ENCODE measurements around the gene ADAMTS13. TPM values are rescaled to one million over a fixed set of nuclear protein-coding genes. Genes with fewer than 3 reads are reported as not detected.
A peak's percentile ranks its signal among the peaks of the same experiment; 100 is the strongest.
"Not testable (repeated sequence)": the region's sequence is repeated elsewhere in the genome, so short reads cannot be mapped to it uniquely, and the experiment has no call there.

The ADAMTS13 gene
- total RNA-seq, result 0.53 and 1.0 TPM in 2 replicates

GRCh38 chr9:133421615-133422542, at the start of gene ADAMTS13:
Gene ADAMTS13 (plus strand): TSS chr9:133422367. CDS start chr9:133422444, 77 bp downstream.
- Histone ChIP-seq H3K36me3 (ENCODE audit: control insufficient read depth, insufficient read depth, low read length) (no peaks in the 10 kb centered on the region), H3K4me3 (ENCODE audit: low read depth, low read length) (no peak within 1 kb of the TSS), H3K27me3 (ENCODE audit: control insufficient read depth, insufficient read depth, low read length) (no peaks in the 10 kb centered on the region)
- DNase-seq (ENCODE audit: low read depth) (peak; percentile 17), FAIRE-seq (no peak)
- no peak for TF ChIP-seq CTCF (IDR thresholded peaks at IDR 0.05; ENCODE audit: insufficient read depth, low read length, severe bottlenecking)

- no peaks in the 10 kb centered on the region for H3K27me3 ChIP-seq (ENCODE audit: control insufficient read depth, insufficient read depth, low read length)
- peak overlapping the region; percentile 66 for H3K4me3 ChIP-seq (ENCODE audit: low read depth, low read length)
- FAIRE-seq (no peak), DNase-seq (ENCODE audit: low read depth) (peak; percentile 44)
- peaks cover 12% of the 10 kb centered on the region for H3K36me3 ChIP-seq (ENCODE audit: control insufficient read depth, insufficient read depth, low read length)
- TF ChIP-seq CTCF (IDR thresholded peaks at IDR 0.05; ENCODE audit: insufficient read depth, low read length, severe bottlenecking), result no peak
These were observed 47.5 kb upstream of the ADAMTS13 start for GRCh38 chr9:133374612-133375115.

GRCh38 chr9:133375116-133375723, 46.9 kb upstream of the ADAMTS13 start:
- FAIRE-seq, result no peak
- peak; percentile 44 for DNase-seq (ENCODE audit: low read depth)
- H3K27me3 ChIP-seq (ENCODE audit: control insufficient read depth, insufficient read depth, low read length), result no peaks in the 10 kb centered on the region
- H3K4me3 ChIP-seq (ENCODE audit: low read depth, low read length), result peak overlapping the region; percentile 66
- no peak for TF ChIP-seq CTCF (IDR thresholded peaks at IDR 0.05; ENCODE audit: insufficient read depth, low read length, severe bottlenecking)
- H3K36me3 ChIP-seq (ENCODE audit: control insufficient read depth, insufficient read depth, low read length), result peaks cover 10% of the 10 kb centered on the region

- no peaks in the 10 kb centered on the region for H3K27me3 ChIP-seq (ENCODE audit: control insufficient read depth, insufficient read depth, low read length)
- no peak for TF ChIP-seq CTCF (IDR thresholded peaks at IDR 0.05; ENCODE audit: insufficient read depth, low read length, severe bottlenecking)
- peak within 1 kb of the TSS; percentile 66 for H3K4me3 ChIP-seq (ENCODE audit: low read depth, low read length)
- peaks cover 6% of the 10 kb centered on the region for H3K36me3 ChIP-seq (ENCODE audit: control insufficient read depth, insufficient read depth, low read length)
- peak; percentile 84 for DNase-seq (ENCODE audit: low read depth)
- no peak for FAIRE-seq
These were observed 46.2 kb upstream of the ADAMTS13 start, which contains the start of the genes STKLD1 and SURF4 for GRCh38 chr9:133375724-133376654. Gene STKLD1 (plus strand): TSS chr9:133376366. CDS start chr9:133376474, 108 bp downstream. Gene SURF4 (minus strand): TSS chr9:133376060. CDS start chr9:133375969, 91 bp downstream.

GRCh38 chr9:133377280-133377679, 44.9 kb upstream of the ADAMTS13 start:
- FAIRE-seq; H3K27me3 ChIP-seq (ENCODE audit: control insufficient read depth, insufficient read depth, low read length); H3K4me3 ChIP-seq (ENCODE audit: low read depth, low read length); H3K36me3 ChIP-seq (ENCODE audit: control insufficient read depth, insufficient read depth, low read length); DNase-seq (ENCODE audit: low read depth): not testable (repeated sequence)
